H1 (cell line): Measurements from ENCODE around the gene ATP23. TPM values are rescaled to one million over a fixed set of nuclear protein-coding genes. Genes with fewer than 3 reads are reported as not detected.

Source experiments
- CEBPB ChIP-seq: IDR thresholded peaks from 2 replicates; pipeline ENCODE4 v1.6.1; 2012; ENCODE audit warnings: low read depth, low read length
- CHD2 ChIP-seq: IDR thresholded peaks from 2 replicates; pipeline ENCODE4 v1.6.1; 2012; ENCODE audit warnings: low read length, improper control_type of control experiment
- MAFK ChIP-seq: IDR thresholded peaks from 2 replicates; pipeline ENCODE4 v1.6.1; 2012; ENCODE audit warnings: low read depth, mild to moderate bottlenecking, improper control_type of control experiment, low read length
- SIN3A ChIP-seq, 2 experiments: IDR thresholded peaks in 1 of 2; conservative IDR thresholded peaks in 1 of 2; 2 replicates each; pipeline ENCODE4 v1.6.1; 2011 to 2012; ENCODE audit warnings: low read length in 2 of 2, improper control_type of control experiment in 1 of 2, low read depth in 1 of 2, mild to moderate bottlenecking in 1 of 2
- SP2 ChIP-seq: IDR thresholded peaks from 2 replicates; pipeline ENCODE4 v1.6.1; 2012; ENCODE audit warnings: mild to moderate bottlenecking, low read length, inconsistent platforms
- TCF12 ChIP-seq: IDR thresholded peaks from 2 replicates; pipeline ENCODE4 v1.6.1; 2011; ENCODE audit warnings: low read depth, mild to moderate bottlenecking, low read length
- polyA plus RNA-seq, 7 experiments: library from polyadenylated mRNA; depleted of rRNA in 3 of 7; stranded (reverse) in 5 of 7; unstranded in 2 of 7; fragments of >200 nt in 5 of 7; fragments of 200-250 nt in 2 of 7; gene quantifications; 1 replicate in 5 of 7; 2 replicates in 1 of 7; 4 replicates in 1 of 7; pipeline versions ENCODE4 v1.2.1 to v1.2.3, GENCODE V29; 2011 to 2013; ENCODE audit warnings: missing spikeins in 2 of 7, mixed read lengths in 2 of 7
- total RNA-seq: library from RNA; stranded (reverse); fragmentation: NEBNext Ultra II Directional; extraction: Animal tissue kit (Norgen Biotek cat#: 25700); gene quantifications from 2 replicates; pipeline ENCODE4 v1.2.1, GENCODE V29; 2021

The ATP23 gene
- total and polyA plus RNA-seq, 2 of the 8 experiments (the other 6 are each of a cell fraction or from before 2014, with no cell fraction given): 10.2 to 13.5 TPM

- no peak for TF ChIP-seq SP2
- no peak for TF ChIP-seq TCF12
- TF ChIP-seq CHD2: no peak
- TF ChIP-seq CEBPB: no peak
- TF ChIP-seq MAFK: no peak
- no peak for TF ChIP-seq SIN3A (conservative IDR thresholded peaks at IDR 0.05 in 1 of 2, IDR thresholded peaks at IDR 0.05 in 1 of 2; ENCODE audit: low read depth in 1 of 2, low read length in 2 of 2)
Observed at GRCh38 chr12:57996520-57996919, 55.2 kb downstream of the ATP23 start (continued).
